OCI-LY7 (cell line): ENCODE data around the gene PLPPR5. TPM values are rescaled to one million over a fixed set of nuclear protein-coding genes. Genes with fewer than 3 reads are reported as not detected.

Experiments
- BruUV-seq: library from RNA; stranded (reverse); fragments of 400-500 nt; replicated peaks from 2 replicates; lab custom pipeline; 2021; lab: Mats Ljungman, UMichigan
- CTCF ChIA-PET: fragments of 300-600 bp; sonication (Branson Sonifier 250); formaldehyde crosslinking; loops from one replicate; lab custom pipeline; 2022; ENCODE audit warnings: antibody characterized with exemption; ENCODE audit not compliant: unreplicated experiment; lab: Charles Lee
- POLR2A ChIA-PET: fragments of 300-600 bp; sonication (Branson Sonifier 250); formaldehyde crosslinking; loops from one replicate; lab custom pipeline; 2022; ENCODE audit warnings: antibody characterized with exemption; lab: Charles Lee
- DNase-seq: peaks from one replicate; pipeline ENCODE4 v3.0.0-alpha.2; 2015; ENCODE audit warnings: low spot score
- H2AFZ ChIP-seq: fragments of 200-600 bp; sonication (generic), shearing (Covaris generic); 2 replicates; pipeline ENCODE4 v1.6.1; 2014; ENCODE audit warnings: mild to moderate bottlenecking, antibody characterized with exemption, low read length, moderate library complexity
- H3K27ac ChIP-seq: fragments of 200-600 bp; sonication (generic); 2 replicates; pipeline ENCODE4 v1.5.1; 2014; ENCODE audit warnings: mixed run types, low read depth, mild to moderate bottlenecking, moderate library complexity, low read length, inconsistent platforms; ENCODE audit not compliant: poor library complexity, severe bottlenecking
- H3K36me3 ChIP-seq: fragments of 200-600 bp; sonication (generic); 2 replicates; pipeline ENCODE4 v1.6.1; 2014; ENCODE audit warnings: mild to moderate bottlenecking, antibody characterized with exemption, low read length, moderate library complexity, mixed read lengths; ENCODE audit not compliant: insufficient read depth
- H3K4me1 ChIP-seq: fragments of 200-600 bp; sonication (generic); 2 replicates; pipeline ENCODE4 v1.5.1; 2014; ENCODE audit warnings: mild to moderate bottlenecking, low read length; ENCODE audit not compliant: insufficient read depth, poor library complexity, severe bottlenecking
- H3K4me2 ChIP-seq: fragments of 200-600 bp; sonication (generic); 2 replicates; pipeline ENCODE4 v1.6.1; 2014; ENCODE audit warnings: mild to moderate bottlenecking, low read length
- H3K4me3 ChIP-seq: fragments of 200-600 bp; sonication (generic); 2 replicates; pipeline ENCODE4 v1.5.1; 2014; ENCODE audit warnings: mild to moderate bottlenecking, low read depth, low read length; ENCODE audit not compliant: poor library complexity, severe bottlenecking
- H3K79me2 ChIP-seq: fragments of 200-600 bp; sonication (generic); 2 replicates; pipeline ENCODE4 v1.6.1; 2016; ENCODE audit warnings: low read depth, mild to moderate bottlenecking, low read length, moderate library complexity, mixed read lengths; ENCODE audit not compliant: insufficient read depth
- H3K9me2 ChIP-seq: fragments of 200-600 bp; sonication (generic); 2 replicates; pipeline ENCODE4 v1.6.1; 2016; ENCODE audit warnings: mild to moderate bottlenecking, low read length, mixed read lengths; ENCODE audit not compliant: insufficient read depth
- H3K9me3 ChIP-seq: fragments of 200-600 bp; sonication (generic); 2 replicates; pipeline ENCODE4 v1.6.1; 2014; ENCODE audit warnings: mild to moderate bottlenecking, mixed run types, low read length, mixed read lengths
- H4K20me1 ChIP-seq: fragments of 200-600 bp; sonication (generic); 2 replicates; pipeline ENCODE4 v1.6.1; 2014; ENCODE audit warnings: mild to moderate bottlenecking, antibody characterized with exemption, low read length, moderate library complexity, mixed read lengths; ENCODE audit not compliant: insufficient read depth
- CTCF ChIP-seq: fragments of 200-600 bp; sonication (generic); conservative IDR thresholded peaks from 2 replicates; pipeline ENCODE4 v1.5.1; 2014; ENCODE audit warnings: mild to moderate bottlenecking, antibody characterized with exemption, low read length, moderate library complexity, mixed read lengths
- EZH2phosphoT487 ChIP-seq: fragments of 200-600 bp; sonication (generic); IDR thresholded peaks from 2 replicates; pipeline ENCODE4 v1.6.1; 2018; ENCODE audit warnings: low read depth, borderline replicate concordance, mild to moderate bottlenecking, mixed run types, antibody characterized with exemption, low read length, moderate library complexity, mixed read lengths
- intact Hi-C: fragments of 100-400 bp; cut with micrococcal nuclease; formaldehyde crosslinking; loops from one replicate; pipeline ENCODE4 v1.10.0; 2022; ENCODE audit not compliant: unreplicated experiment
- total RNA-seq, 2 experiments: library from RNA; depleted of rRNA in 1 of 2; stranded (reverse); fragments of >200 nt in 1 of 2; shearing (Covaris generic) in 1 of 2; gene quantifications; 2 replicates each; pipeline ENCODE4 v1.2.3, GENCODE V29; 2014 to 2022

Gene PLPPR5
- total RNA-seq, 2 experiments from 2014 or later = not detected

DNA sequence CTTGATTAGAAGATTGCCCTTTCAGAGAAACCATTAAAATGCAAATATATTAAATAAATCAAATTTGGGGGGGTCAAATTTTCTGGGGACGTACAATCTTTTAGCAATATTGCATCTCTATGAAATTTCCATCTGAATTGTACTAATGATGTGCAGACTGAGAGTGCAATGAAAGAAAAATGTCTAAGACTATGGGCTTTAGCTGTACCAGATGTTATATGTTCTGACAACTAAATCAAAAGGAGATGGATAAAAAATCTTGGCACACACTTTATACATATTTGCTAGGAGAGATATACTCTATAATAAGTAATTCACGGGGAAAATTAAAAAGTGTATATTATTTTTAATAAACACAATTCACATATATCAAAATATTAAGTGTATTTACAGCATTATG, 13.0 kb upstream of the PLPPR5 start:
- H4K20me1 ChIP-seq = no peaks in the 10 kb centered on the region
- no peak overlapping the region for H3K4me3 ChIP-seq
- no peaks in the 10 kb centered on the region for H3K36me3 ChIP-seq
- H3K27ac ChIP-seq = no peak overlapping the region
- H3K9me2 ChIP-seq = no peaks in the 10 kb centered on the region
- ChIA-PET POLR2A (no interaction called here), CTCF (no interaction called here)
- H3K4me1 ChIP-seq = no peaks in the 10 kb centered on the region
- no peak for DNase-seq
- TF ChIP-seq EZH2phosphoT487 = no peak
- TF ChIP-seq CTCF = no peak
- BruUV-seq = no TSS peak
- H2AFZ ChIP-seq = no peak overlapping the region
- no peak overlapping the region for H3K4me2 ChIP-seq
- intact Hi-C loops = no loop called here
- no peaks in the 10 kb centered on the region for H3K9me3 ChIP-seq
- H3K79me2 ChIP-seq = no peaks in the 10 kb centered on the region

DNA sequence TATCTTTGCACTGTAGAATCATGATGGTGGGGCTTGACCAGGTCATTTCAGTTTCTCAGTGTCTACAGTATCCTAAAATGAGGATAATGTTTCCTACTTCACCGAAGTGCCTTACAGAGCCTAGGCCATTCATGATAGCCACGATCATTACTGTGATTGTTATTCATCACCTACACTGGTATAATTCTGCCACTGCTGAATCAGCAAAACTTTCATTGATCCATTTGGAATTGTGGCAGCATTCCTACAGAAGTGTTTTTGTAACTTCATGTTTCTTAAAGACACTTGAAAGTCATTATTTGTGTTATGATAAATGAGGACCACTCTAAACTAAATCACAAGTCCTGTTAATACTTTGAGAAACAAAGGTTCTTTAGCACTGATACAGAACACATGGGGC, 6.0 kb upstream of the PLPPR5 start:
- H3K9me3 ChIP-seq = no peaks in the 10 kb centered on the region
- H3K4me1 ChIP-seq = no peaks in the 10 kb centered on the region
- H3K9me2 ChIP-seq = no peaks in the 10 kb centered on the region
- ChIA-PET CTCF (no interaction called here), POLR2A (no interaction called here)
- no peak overlapping the region for H2AFZ ChIP-seq
- H4K20me1 ChIP-seq = no peaks in the 10 kb centered on the region
- no peaks in the 10 kb centered on the region for H3K79me2 ChIP-seq
- no peak overlapping the region for H3K27ac ChIP-seq
- H3K4me3 ChIP-seq = no peak overlapping the region
- H3K4me2 ChIP-seq = no peak overlapping the region
- intact Hi-C loops = no loop called here
- no peak for DNase-seq
- BruUV-seq = no TSS peak
- H3K36me3 ChIP-seq = no peaks in the 10 kb centered on the region
- no peak for TF ChIP-seq EZH2phosphoT487

DNA sequence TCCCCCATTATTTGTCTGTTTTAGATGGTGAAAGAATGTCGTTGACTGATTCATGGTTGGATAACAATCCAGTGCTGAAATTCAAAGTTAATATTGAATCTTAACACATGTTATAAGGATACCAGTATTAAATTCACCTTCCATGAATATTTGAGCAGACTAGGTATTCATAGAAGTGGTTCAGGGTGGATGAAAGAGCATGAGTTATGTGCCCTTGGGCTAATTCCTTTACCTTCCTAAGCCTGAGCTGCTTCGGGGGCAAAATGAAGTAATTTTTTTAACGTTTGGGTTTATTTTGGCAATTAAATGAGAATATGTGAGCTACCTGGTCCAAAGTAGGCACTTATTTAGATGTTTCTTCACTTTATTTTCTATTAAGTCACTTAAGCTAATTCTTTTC, 2.7 kb upstream of the PLPPR5 start:
- intact Hi-C loops = no loop called here
- Histone ChIP-seq H2AFZ (no peak overlapping the region), H3K4me3 (no peak overlapping the region), H3K27ac (no peak overlapping the region), H3K9me3 (no peaks in the 10 kb centered on the region), H3K4me1 (no peaks in the 10 kb centered on the region), H3K79me2 (no peaks in the 10 kb centered on the region), H4K20me1 (no peaks in the 10 kb centered on the region), H3K4me2 (no peak overlapping the region), H3K9me2 (no peaks in the 10 kb centered on the region), H3K36me3 (no peaks in the 10 kb centered on the region)
- no peak for DNase-seq
- ChIA-PET POLR2A (no interaction called here), CTCF (no interaction called here)
- TF ChIP-seq CTCF (no peak), EZH2phosphoT487 (no peak)
- no TSS peak for BruUV-seq
